GM23248 (cell line): ENCODE data around the gene PGK1.
"Not testable (repeated sequence)": the region's sequence is repeated elsewhere in the genome, so short reads cannot be mapped to it uniquely, and the experiment has no call there.

Source experiments
- EZH2 ChIP-seq: fragments of 200-600 bp; sonication (generic); IDR thresholded peaks from 2 replicates; pipeline ENCODE4 v1.6.1; 2018; ENCODE audit warnings: antibody characterized with exemption, mild to moderate bottlenecking; ENCODE audit not compliant: insufficient read depth, poor library complexity, severe bottlenecking
- EZH2phosphoT487 ChIP-seq: fragments of 200-600 bp; sonication (generic); IDR thresholded peaks from 2 replicates; pipeline ENCODE4 v1.6.1; 2018; ENCODE audit warnings: antibody characterized with exemption, moderate library complexity, mild to moderate bottlenecking, low read depth; ENCODE audit not compliant: insufficient read depth

GRCh38 chrX:78160711-78161110, 56.7 kb downstream of the PGK1 start:
- not testable (repeated sequence) for TF ChIP-seq EZH2, EZH2phosphoT487
